ENCODE data around the gene GNB5.

GNB5 gene

DNA sequence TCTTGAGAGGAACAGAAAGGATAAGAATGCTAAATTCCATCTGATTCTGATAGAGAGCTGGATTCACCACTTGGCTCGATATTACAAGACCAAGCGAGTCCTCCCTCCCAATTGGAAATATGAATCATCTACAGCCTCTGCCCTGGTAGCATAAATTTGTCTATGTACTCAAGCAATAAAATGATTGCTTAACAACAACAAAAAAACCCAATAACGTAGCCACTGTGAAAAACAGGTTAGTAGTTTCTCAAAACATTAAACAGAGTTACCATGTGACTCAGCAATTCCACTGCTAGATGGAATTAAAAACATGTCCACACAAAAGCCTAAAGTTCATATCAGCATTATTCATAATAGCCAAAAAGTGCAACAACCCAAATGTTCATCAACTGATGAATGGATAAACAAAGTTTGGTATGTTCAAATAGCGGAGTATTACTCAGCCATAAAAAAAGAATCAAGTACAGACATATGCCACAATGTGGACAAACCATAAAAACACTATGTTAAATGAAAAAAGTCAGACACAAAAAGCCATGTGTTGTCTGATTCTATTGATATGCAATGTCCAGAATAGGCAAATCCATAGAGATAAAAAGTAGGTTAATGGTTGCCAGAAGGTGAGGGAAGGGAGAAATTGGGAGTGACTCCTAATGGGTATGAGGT is 95.5 kb downstream of the GNB5 start:
- H3K27ac ChIP-seq: peak overlapping the region; percentile 99
- CTCF ChIA-PET: no interaction called here
- DNase-seq (ENCODE audit: low spot score): peak; percentile 79
- POLR2A ChIA-PET (ENCODE audit: low non-redundant PET): no interaction called here
- TF ChIP-seq, protein P1, sequence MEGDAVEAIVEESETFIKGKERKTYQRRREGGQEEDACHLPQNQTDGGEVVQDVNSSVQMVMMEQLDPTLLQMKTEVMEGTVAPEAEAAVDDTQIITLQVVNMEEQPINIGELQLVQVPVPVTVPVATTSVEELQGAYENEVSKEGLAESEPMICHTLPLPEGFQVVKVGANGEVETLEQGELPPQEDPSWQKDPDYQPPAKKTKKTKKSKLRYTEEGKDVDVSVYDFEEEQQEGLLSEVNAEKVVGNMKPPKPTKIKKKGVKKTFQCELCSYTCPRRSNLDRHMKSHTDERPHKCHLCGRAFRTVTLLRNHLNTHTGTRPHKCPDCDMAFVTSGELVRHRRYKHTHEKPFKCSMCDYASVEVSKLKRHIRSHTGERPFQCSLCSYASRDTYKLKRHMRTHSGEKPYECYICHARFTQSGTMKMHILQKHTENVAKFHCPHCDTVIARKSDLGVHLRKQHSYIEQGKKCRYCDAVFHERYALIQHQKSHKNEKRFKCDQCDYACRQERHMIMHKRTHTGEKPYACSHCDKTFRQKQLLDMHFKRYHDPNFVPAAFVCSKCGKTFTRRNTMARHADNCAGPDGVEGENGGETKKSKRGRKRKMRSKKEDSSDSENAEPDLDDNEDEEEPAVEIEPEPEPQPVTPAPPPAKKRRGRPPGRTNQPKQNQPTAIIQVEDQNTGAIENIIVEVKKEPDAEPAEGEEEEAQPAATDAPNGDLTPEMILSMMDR (conservative IDR thresholded peaks at IDR 0.05; ENCODE audit: low read depth): no peak

DNA sequence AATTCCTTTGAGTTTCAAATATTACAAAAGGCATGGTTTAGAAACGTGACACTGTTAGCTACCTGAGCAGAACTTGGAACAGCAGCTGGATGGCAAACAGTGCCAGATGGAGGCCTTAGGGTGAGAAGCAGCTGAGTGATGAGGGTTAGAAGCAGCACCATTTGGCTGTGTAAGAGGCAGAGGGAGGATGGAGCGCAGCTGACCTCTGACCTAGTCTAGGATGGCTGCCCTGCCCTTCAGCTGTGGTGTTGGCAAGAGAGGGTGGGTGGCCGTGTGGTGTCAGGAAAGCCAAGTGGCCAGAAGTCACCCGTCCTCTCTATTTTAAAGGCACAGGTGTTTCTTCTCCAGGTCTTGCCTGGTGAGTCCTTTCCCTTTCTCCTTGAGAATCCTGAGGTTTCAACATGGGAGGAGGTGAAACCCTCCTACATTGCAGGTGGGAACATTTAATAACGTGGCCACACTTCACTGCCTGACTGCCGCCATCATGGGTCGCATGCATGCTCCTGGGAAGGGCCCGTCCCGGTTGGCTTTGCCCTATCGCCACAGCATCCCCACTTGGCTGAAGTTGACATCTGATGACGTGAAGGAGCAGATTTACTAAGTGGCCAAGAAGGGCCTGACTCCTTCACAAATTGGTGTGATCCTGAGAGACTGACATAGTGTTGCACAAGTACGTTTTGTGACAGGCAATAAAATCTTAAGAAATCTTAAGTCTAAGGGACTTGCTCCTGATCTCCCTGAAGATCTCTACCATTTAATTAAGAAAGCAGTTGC is 96.2 kb downstream of the GNB5 start:
- TF ChIP-seq, protein P1 (conservative IDR thresholded peaks at IDR 0.05; ENCODE audit: low read depth): no peak
- peak overlapping the region; percentile 99 for H3K27ac ChIP-seq
- ChIA-PET CTCF (no interaction called here), POLR2A (ENCODE audit: low non-redundant PET) (no interaction called here)
- no peak for DNase-seq (ENCODE audit: low spot score)

DNA sequence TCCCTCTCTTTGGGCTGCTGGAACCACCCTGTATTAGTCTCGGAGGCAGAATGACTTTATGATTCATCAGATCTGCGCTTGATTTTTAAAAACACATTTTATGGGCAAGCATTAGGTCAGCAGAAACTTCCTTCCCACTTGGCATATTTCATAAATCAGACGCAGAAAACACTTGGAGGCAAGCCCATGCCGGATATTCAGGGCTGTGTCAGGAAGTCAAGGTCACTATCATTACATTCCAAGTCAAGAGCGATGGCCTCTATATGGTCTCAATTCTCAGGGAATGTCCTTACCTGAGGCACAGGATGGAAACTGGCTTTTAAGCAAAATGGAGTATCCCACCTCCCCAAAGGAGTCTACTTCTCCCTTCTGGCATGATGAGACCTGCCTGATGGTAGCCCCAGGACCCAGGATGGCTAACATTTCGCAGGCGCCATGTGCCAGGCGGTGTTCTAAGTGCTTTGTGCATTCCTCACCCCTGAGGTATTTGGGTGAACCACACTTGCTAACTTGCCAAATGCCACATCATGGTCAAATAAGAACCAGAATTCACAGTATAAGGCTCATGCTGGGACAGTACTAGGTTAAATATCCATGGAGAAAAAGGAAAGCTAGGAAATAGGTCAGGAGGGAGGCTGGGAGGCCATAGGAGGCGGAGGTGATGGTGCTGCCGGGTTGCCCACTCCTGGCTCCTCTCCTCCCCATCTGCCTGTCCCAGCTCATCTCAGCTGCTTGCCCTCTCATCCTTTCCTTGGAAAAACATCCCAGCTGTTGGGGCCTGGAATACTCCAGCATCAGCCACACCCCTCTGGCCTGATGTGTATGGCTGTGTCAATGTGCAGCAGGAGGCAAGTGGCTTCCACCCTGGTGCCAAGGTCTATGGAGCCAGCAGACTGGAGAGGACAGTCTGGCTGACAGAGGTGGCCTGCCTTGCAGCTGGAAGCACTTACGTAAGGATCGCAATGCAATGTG is 97.4 kb downstream of the GNB5 start:
- DNase-seq (ENCODE audit: low spot score): peak; percentile 93
- CTCF ChIA-PET: interaction anchor here (0.6 kb wide), 1 partner anchor 21 kb away, joined by 3 read pairs; no protein-coding TSS in a partner anchor
- TF ChIP-seq, protein P1 (conservative IDR thresholded peaks at IDR 0.05; ENCODE audit: low read depth): no peak
- peak overlapping the region; percentile 99 for H3K27ac ChIP-seq
- POLR2A ChIA-PET (ENCODE audit: low non-redundant PET): no interaction called here

DNA sequence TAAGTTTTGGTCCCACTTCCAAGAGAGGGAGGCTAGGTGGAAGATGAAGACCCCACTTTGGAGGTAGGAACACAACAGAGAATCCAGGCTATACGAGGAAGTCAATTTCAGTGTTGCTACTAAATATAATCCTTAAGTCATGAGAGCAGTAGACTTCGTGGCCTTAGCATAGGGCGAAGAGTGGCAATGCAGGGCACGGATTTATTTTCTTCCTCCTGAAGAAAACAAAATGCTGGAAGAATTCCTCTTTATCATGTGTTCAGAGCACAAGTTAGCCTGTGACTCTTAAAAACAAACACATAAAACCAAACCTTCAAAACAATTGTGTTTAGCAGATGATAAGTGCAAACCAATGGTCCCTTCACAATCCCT is 98.0 kb downstream of the GNB5 start:
- POLR2A ChIA-PET (ENCODE audit: low non-redundant PET): no interaction called here
- H3K27ac ChIP-seq: peak overlapping the region; percentile 99

DNA sequence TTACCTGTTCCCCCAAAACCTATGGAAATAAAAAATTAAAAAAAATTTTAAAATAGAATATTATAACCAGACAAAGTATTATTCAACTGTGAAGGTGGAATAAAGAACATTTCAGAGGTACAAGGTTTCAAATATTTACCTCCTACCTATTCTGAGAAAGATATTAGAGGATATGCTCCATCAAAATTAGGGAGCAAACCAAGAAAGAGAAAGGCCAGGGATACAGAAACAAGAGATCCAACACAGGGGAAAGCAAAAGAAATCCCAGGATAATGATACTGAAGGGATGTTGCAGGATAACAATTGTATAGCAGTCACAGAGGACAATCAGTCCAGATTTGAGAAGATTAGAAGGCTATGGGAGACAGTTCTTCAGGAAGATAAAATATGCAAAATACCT is 101.0 kb downstream of the GNB5 start:
- no peak overlapping the region for H3K27ac ChIP-seq
- ChIA-PET CTCF (interaction anchor here (1.0 kb wide), 1 partner anchor 11 kb away, joined by 3 read pairs; no protein-coding TSS in a partner anchor), POLR2A (ENCODE audit: low non-redundant PET) (no interaction called here)
- TF ChIP-seq, protein P1 (conservative IDR thresholded peaks at IDR 0.05; ENCODE audit: low read depth): no peak
- no peak for DNase-seq (ENCODE audit: low spot score)

More for the DNA sequence above, 98.0 kb downstream of the GNB5 start:
- CTCF ChIA-PET: no interaction called here
- TF ChIP-seq, protein P1 (conservative IDR thresholded peaks at IDR 0.05; ENCODE audit: low read depth): no peak
- DNase-seq (ENCODE audit: low spot score): no peak

All from RWPE1 (cell line).